ENCODE data around the gene EPC2. TPM values are rescaled to one million over a fixed set of nuclear protein-coding genes. Genes with fewer than 3 reads are reported as not detected.
A peak's percentile ranks its signal among the peaks of the same experiment; 100 is the strongest.

Gene EPC2
- total RNA-seq, 3 donors from 2014 or later: 28.4 to 32.4 (median 28.6) TPM

- Mint-ChIP-seq H3K9me3 (no peaks in the 10 kb centered on the region), H3K27me3 (ENCODE audit: low read depth) (no peaks in the 10 kb centered on the region), H3K4me3 (no peak overlapping the region), H3K36me3 (ENCODE audit: insufficient read depth) (no peaks in the 10 kb centered on the region), H3K4me1 (ENCODE audit: low read depth) (peaks cover 11% of the 10 kb centered on the region)
- no peak for ATAC-seq
- DNase-seq: no peak
Measured at GRCh38 chr2:148617219-148617618, 27.3 kb upstream of the EPC2 start.

- Mint-ChIP-seq H3K9me3 (no peaks in the 10 kb centered on the region), H3K27me3 (ENCODE audit: low read depth) (no peaks in the 10 kb centered on the region), H3K4me3 (no peak overlapping the region), H3K4me1 (ENCODE audit: low read depth) (peaks cover 4% of the 10 kb centered on the region), H3K36me3 (ENCODE audit: insufficient read depth) (no peaks in the 10 kb centered on the region)
- DNase-seq (no peak), ATAC-seq (no peak)
Measured at GRCh38 chr2:148619560-148620195, 24.9 kb upstream of the EPC2 start.

GRCh38 chr2:148622366-148622765, 22.2 kb upstream of the EPC2 start:
- Mint-ChIP-seq H3K9me3 (no peaks in the 10 kb centered on the region), H3K4me3 (no peak overlapping the region), H3K4me1 (ENCODE audit: low read depth) (peaks cover 2% of the 10 kb centered on the region), H3K27me3 (ENCODE audit: low read depth) (no peaks in the 10 kb centered on the region), H3K36me3 (ENCODE audit: insufficient read depth) (no peaks in the 10 kb centered on the region)
- ATAC-seq (no peak), DNase-seq (no peak)

- Mint-ChIP-seq H3K36me3 (ENCODE audit: insufficient read depth) (no peaks in the 10 kb centered on the region), H3K9me3 (no peaks in the 10 kb centered on the region), H3K4me1 (ENCODE audit: low read depth) (peaks cover 2% of the 10 kb centered on the region), H3K4me3 (no peak overlapping the region), H3K27me3 (ENCODE audit: low read depth) (no peaks in the 10 kb centered on the region)
- DNase-seq (no peak), ATAC-seq (no peak)
Measured at GRCh38 chr2:148623086-148623485, 21.5 kb upstream of the EPC2 start.

- DNase-seq (no peak), ATAC-seq (no peak)
- Mint-ChIP-seq H3K9me3 (no peaks in the 10 kb centered on the region), H3K36me3 (ENCODE audit: insufficient read depth) (no peaks in the 10 kb centered on the region), H3K4me1 (ENCODE audit: low read depth) (peaks cover 2% of the 10 kb centered on the region), H3K4me3 (no peak overlapping the region), H3K27me3 (ENCODE audit: low read depth) (no peaks in the 10 kb centered on the region)
Measured at GRCh38 chr2:148627224-148627623, 17.3 kb upstream of the EPC2 start.

- H3K9me3 Mint-ChIP-seq: no peaks in the 10 kb centered on the region
- ATAC-seq (no peak), DNase-seq (no peak)
- no peak overlapping the region for H3K4me3 Mint-ChIP-seq
- no peaks in the 10 kb centered on the region for H3K36me3 Mint-ChIP-seq (ENCODE audit: insufficient read depth)
- H3K4me1 Mint-ChIP-seq (ENCODE audit: low read depth): no peaks in the 10 kb centered on the region
- peaks cover 1% of the 10 kb centered on the region for H3K27me3 Mint-ChIP-seq (ENCODE audit: low read depth)
Measured at GRCh38 chr2:148634749-148635148, 9.8 kb upstream of the EPC2 start.

- H3K9me3 Mint-ChIP-seq: no peaks in the 10 kb centered on the region
- no peak overlapping the region for H3K4me3 Mint-ChIP-seq
- no peak for DNase-seq
- peaks cover 11% of the 10 kb centered on the region for H3K27me3 Mint-ChIP-seq (ENCODE audit: low read depth)
- H3K36me3 Mint-ChIP-seq (ENCODE audit: insufficient read depth): no peaks in the 10 kb centered on the region
- ATAC-seq: no peak
- peaks cover 10% of the 10 kb centered on the region for H3K4me1 Mint-ChIP-seq (ENCODE audit: low read depth)
Measured at GRCh38 chr2:148638543-148638942, 6.0 kb upstream of the EPC2 start.

GRCh38 chr2:148640767-148641166, 3.8 kb upstream of the EPC2 start:
- H3K4me3 Mint-ChIP-seq: no peak overlapping the region
- peaks cover 15% of the 10 kb centered on the region for H3K4me1 Mint-ChIP-seq (ENCODE audit: low read depth)
- no peaks in the 10 kb centered on the region for H3K36me3 Mint-ChIP-seq (ENCODE audit: insufficient read depth)
- ATAC-seq: no peak
- H3K27me3 Mint-ChIP-seq (ENCODE audit: low read depth): peaks cover 11% of the 10 kb centered on the region
- DNase-seq: no peak
- H3K9me3 Mint-ChIP-seq: no peaks in the 10 kb centered on the region

GRCh38 chr2:148642112-148642744, 2.3 kb upstream of the EPC2 start:
- peaks cover 2% of the 10 kb centered on the region for H3K36me3 Mint-ChIP-seq (ENCODE audit: insufficient read depth)
- peaks cover 25% of the 10 kb centered on the region for H3K4me1 Mint-ChIP-seq (ENCODE audit: low read depth)
- no peaks in the 10 kb centered on the region for H3K9me3 Mint-ChIP-seq
- no peak overlapping the region for H3K4me3 Mint-ChIP-seq
- no peak for DNase-seq
- H3K27me3 Mint-ChIP-seq (ENCODE audit: low read depth): peaks cover 10% of the 10 kb centered on the region
- no peak for ATAC-seq

GRCh38 chr2:148642891-148643416, 1.6 kb upstream of the EPC2 start:
- peaks cover 29% of the 10 kb centered on the region for H3K4me1 Mint-ChIP-seq (ENCODE audit: low read depth)
- no peaks in the 10 kb centered on the region for H3K9me3 Mint-ChIP-seq
- no peak for ATAC-seq
- peaks cover 2% of the 10 kb centered on the region for H3K36me3 Mint-ChIP-seq (ENCODE audit: insufficient read depth)
- DNase-seq: no peak
- H3K4me3 Mint-ChIP-seq: peak overlapping the region; percentile 87
- peaks cover 10% of the 10 kb centered on the region for H3K27me3 Mint-ChIP-seq (ENCODE audit: low read depth)

- Mint-ChIP-seq H3K4me3 (peak overlapping the region; percentile 87), H3K27me3 (ENCODE audit: low read depth) (peaks cover 10% of the 10 kb centered on the region), H3K9me3 (no peaks in the 10 kb centered on the region), H3K4me1 (ENCODE audit: low read depth) (peaks cover 32% of the 10 kb centered on the region), H3K36me3 (ENCODE audit: insufficient read depth) (peaks cover 2% of the 10 kb centered on the region)
- no peak for DNase-seq
- peak; percentile 16 to 22 for ATAC-seq
Measured at GRCh38 chr2:148643421-148643820, 1.1 kb upstream of the EPC2 start.

GRCh38 chr2:148644883-148645538, 460 bp downstream of the EPC2 start:
- DNase-seq: peak; percentile 92
- peak; percentile 71 to 73 for ATAC-seq
- peaks cover 5% of the 10 kb centered on the region for H3K36me3 Mint-ChIP-seq (ENCODE audit: insufficient read depth)
- H3K4me3 Mint-ChIP-seq: peak overlapping the region; percentile 87
- no peaks in the 10 kb centered on the region for H3K9me3 Mint-ChIP-seq
- H3K4me1 Mint-ChIP-seq (ENCODE audit: low read depth): peaks cover 45% of the 10 kb centered on the region
- H3K27me3 Mint-ChIP-seq (ENCODE audit: low read depth): peaks cover 10% of the 10 kb centered on the region

- peaks cover 5% of the 10 kb centered on the region for H3K36me3 Mint-ChIP-seq (ENCODE audit: insufficient read depth)
- ATAC-seq (peak; percentile 49 to 53), DNase-seq (peak; percentile 42)
- H3K4me1 Mint-ChIP-seq (ENCODE audit: low read depth): peaks cover 51% of the 10 kb centered on the region
- peak overlapping the region; percentile 87 for H3K4me3 Mint-ChIP-seq
- H3K27me3 Mint-ChIP-seq (ENCODE audit: low read depth): peaks cover 10% of the 10 kb centered on the region
- no peaks in the 10 kb centered on the region for H3K9me3 Mint-ChIP-seq
Measured at GRCh38 chr2:148645539-148646230, 1.1 kb downstream of the EPC2 start.

- peaks cover 7% of the 10 kb centered on the region for H3K27me3 Mint-ChIP-seq (ENCODE audit: low read depth)
- no peaks in the 10 kb centered on the region for H3K9me3 Mint-ChIP-seq
- H3K36me3 Mint-ChIP-seq (ENCODE audit: insufficient read depth): peaks cover 5% of the 10 kb centered on the region
- DNase-seq (no peak), ATAC-seq (no peak)
- peaks cover 56% of the 10 kb centered on the region for H3K4me1 Mint-ChIP-seq (ENCODE audit: low read depth)
- H3K4me3 Mint-ChIP-seq: peak overlapping the region; percentile 87
Measured at GRCh38 chr2:148646231-148646559, 1.6 kb downstream of the EPC2 start.

Data from activated T-cell treated with anti-CD3 and anti-CD28 coated beads, Interleukin-2, amount 50 U/mL, for 4 hours (primary cell).